Transverse colon (tissue), 4 donors: ENCODE results near the gene LAMC1. TPM values are rescaled to one million over a fixed set of nuclear protein-coding genes. Genes with fewer than 3 reads are reported as not detected.

Source experiments
- DNase-seq: peaks from one replicate; pipeline ENCODE4 v3.0.0-alpha.2; 2019
- H3K27ac ChIP-seq, 4 donors: fragments of 200-600 bp; sonication (generic); 2 replicates each; pipeline ENCODE4 v1.5.1; 2016 to 2018; ENCODE audit warnings: inconsistent platforms in 4 of 4
- H3K27me3 ChIP-seq: fragments of 200-600 bp; sonication (generic); 2 replicates; pipeline ENCODE4 v1.5.1; 2017; ENCODE audit warnings: inconsistent platforms
- H3K36me3 ChIP-seq, 4 donors: fragments of 200-600 bp; sonication (generic); 2 replicates each; pipeline ENCODE4 v1.5.1; 2017 to 2019; ENCODE audit warnings: inconsistent platforms in 4 of 4
- H3K4me1 ChIP-seq, 4 donors: fragments of 200-600 bp; sonication (generic); 2 replicates each; pipeline ENCODE4 v1.5.1; 2017 to 2020; ENCODE audit warnings: inconsistent platforms in 4 of 4
- H3K4me3 ChIP-seq, 4 donors: fragments of 200-600 bp; sonication (generic); 1 replicate in 1 of 4; 2 replicates in 3 of 4; pipeline versions ENCODE4 v1.5.1 to v1.6.1; 2017 to 2019; ENCODE audit warnings: inconsistent platforms in 4 of 4
- H3K9me3 ChIP-seq, 2 donors: fragments of 200-600 bp; sonication (generic); 2 replicates each; pipeline ENCODE4 v1.5.1; 2017 to 2019; ENCODE audit warnings: inconsistent platforms in 2 of 2
- EP300 ChIP-seq: sonication (generic); formaldehyde crosslinking; IDR thresholded peaks from one replicate; pipeline ENCODE4 v1.6.1; 2017; ENCODE audit warnings: antibody characterized with exemption, low read depth
- POLR2A ChIP-seq: fragments of 450-650 bp; IDR thresholded peaks from one replicate; pipeline ENCODE4 v1.6.1; 2016; ENCODE audit warnings: antibody characterized with exemption, mild to moderate bottlenecking, moderate library complexity
- POLR2AphosphoS5 ChIP-seq, 3 donors: sonication (generic); formaldehyde crosslinking; IDR thresholded peaks; one replicate each; pipeline ENCODE4 v1.6.1; 2016; ENCODE audit warnings: antibody characterized with exemption in 3 of 3
- WGBS, 2 donors: methylation state at CpG; one replicate each; pipeline ENCODE4 v1.1.5; 2018; ENCODE audit warnings: low coverage in 1 of 2; 5-methylcytosine and 5-hydroxymethylcytosine counted together
- in situ Hi-C, 4 donors: fragments of 200-750 bp; cut with MboI; loops; one replicate each; pipeline versions ENCODE4 v1.15.0 to v1.15.1; 2017; ENCODE audit warnings: low sequenced_read_pairs in 3 of 4, low pct_ligation_motif_present in 1 of 4, low pct_unique_long_range_greater_than_20kb in 1 of 4
- intact Hi-C: fragments of 100-400 bp; cut with DNase I; formaldehyde crosslinking; loops from one replicate; pipeline ENCODE4 v1.15.1; 2023; ENCODE audit warnings: low total_unique reads
- total RNA-seq, 4 donors: library from RNA; depleted of rRNA; stranded (reverse); fragments of >200 nt; gene quantifications; one replicate each; pipeline ENCODE4 v1.1.0, GENCODE V29; 2016
- TF ChIP-seq, protein P1 (sequence below), 5 experiments: fragments of 200-600 bp in 3 of 5; fragments of 450-650 bp in 2 of 5; sonication (generic) in 3 of 5; IDR thresholded peaks; 1 replicate in 2 of 5; 2 replicates in 3 of 5; pipeline ENCODE4 v1.5.1; 2016 to 2017; ENCODE audit warnings: antibody characterized with exemption in 5 of 5, inconsistent platforms in 3 of 5, mild to moderate bottlenecking in 2 of 5, moderate library complexity in 1 of 5

Gene LAMC1
- total RNA-seq, 4 donors from 2014 or later: 77.7 to 633 (median 138) TPM

GRCh38 chr1:183179033-183179432 lies 155.8 kb downstream of the LAMC1 start:
- intact Hi-C loops (no loop called here), in situ Hi-C loops (no loop called here)
- Histone ChIP-seq H3K9me3 (no peaks in the 10 kb centered on the region), H3K36me3 (no peaks in the 10 kb centered on the region), H3K27ac (no peak overlapping the region), H3K27me3 (no peaks in the 10 kb centered on the region), H3K4me1 (peaks cover 3 to 14% (median 6%) of the 10 kb centered on the region in 4 donors), H3K4me3 (no peak overlapping the region)
- no peak for TF ChIP-seq POLR2A
- TF ChIP-seq, protein P1, sequence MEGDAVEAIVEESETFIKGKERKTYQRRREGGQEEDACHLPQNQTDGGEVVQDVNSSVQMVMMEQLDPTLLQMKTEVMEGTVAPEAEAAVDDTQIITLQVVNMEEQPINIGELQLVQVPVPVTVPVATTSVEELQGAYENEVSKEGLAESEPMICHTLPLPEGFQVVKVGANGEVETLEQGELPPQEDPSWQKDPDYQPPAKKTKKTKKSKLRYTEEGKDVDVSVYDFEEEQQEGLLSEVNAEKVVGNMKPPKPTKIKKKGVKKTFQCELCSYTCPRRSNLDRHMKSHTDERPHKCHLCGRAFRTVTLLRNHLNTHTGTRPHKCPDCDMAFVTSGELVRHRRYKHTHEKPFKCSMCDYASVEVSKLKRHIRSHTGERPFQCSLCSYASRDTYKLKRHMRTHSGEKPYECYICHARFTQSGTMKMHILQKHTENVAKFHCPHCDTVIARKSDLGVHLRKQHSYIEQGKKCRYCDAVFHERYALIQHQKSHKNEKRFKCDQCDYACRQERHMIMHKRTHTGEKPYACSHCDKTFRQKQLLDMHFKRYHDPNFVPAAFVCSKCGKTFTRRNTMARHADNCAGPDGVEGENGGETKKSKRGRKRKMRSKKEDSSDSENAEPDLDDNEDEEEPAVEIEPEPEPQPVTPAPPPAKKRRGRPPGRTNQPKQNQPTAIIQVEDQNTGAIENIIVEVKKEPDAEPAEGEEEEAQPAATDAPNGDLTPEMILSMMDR (IDR thresholded peaks at IDR 0.05): no peak
- TF ChIP-seq POLR2AphosphoS5 (IDR thresholded peaks at IDR 0.05): no peak
- DNase-seq: no peak
- 89 to 92% methylated on average over 2 of the region's 2 CpGs for WGBS, 2 donors

DNA sequence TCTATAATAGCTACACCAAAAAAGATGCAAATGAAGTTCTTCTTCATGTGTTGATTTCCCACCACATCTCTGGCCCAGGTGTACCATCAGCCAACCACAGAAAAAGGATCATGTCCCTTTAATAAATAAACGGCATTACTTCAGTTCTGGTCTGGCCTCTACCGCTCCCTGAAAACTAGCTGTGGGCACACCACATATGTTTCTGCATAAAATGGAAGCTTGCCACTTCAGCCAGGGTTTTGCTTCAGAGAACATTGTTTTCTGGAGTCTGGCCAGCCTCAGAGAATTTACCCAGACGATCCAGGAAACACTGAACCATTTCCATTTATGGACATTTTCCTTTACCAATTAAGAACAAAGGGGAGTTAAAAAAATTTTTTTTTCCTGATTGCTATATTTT lies 157.0 kb downstream of the LAMC1 start:
- Histone ChIP-seq H3K27ac (peak overlapping the region; percentile 39 to 69 (median 58)), H3K27me3 (no peaks in the 10 kb centered on the region), H3K4me1 (peaks cover 3 to 14% (median 6%) of the 10 kb centered on the region in 4 donors), H3K4me3 (no peak overlapping the region), H3K9me3 (no peaks in the 10 kb centered on the region), H3K36me3 (no peaks in the 10 kb centered on the region)
- 19 to 20% methylated on average over 3 of the region's 3 CpGs for WGBS, 2 donors
- TF ChIP-seq POLR2A (no peak), POLR2AphosphoS5 (IDR thresholded peaks at IDR 0.05) (no peak), EP300 (no peak)
- TF ChIP-seq, protein P1 (IDR thresholded peaks at IDR 0.05): no peak
- DNase-seq: peak; percentile 40
- intact Hi-C loops (no loop called here), in situ Hi-C loops (no loop called here)

DNA sequence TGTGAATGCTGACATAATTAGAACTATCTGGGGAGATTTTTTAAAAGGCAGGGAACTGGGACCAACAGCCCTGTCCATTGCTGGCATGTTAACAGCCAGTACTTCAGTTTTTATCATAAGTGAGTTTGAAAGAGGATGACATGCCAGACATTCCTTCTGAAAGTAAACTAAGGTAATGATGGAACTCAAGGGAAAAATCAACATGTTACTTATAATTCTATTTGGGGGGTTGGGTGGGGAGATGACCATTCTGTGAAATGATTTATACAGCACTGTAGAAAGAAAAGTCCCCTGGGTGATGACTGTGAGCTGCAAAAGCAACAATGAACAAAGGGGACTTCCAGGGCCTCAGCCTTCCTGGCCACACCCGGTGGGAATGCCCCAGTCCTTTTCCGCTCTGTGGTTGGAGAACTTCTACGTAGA lies 157.4 kb downstream of the LAMC1 start:
- H3K27me3 ChIP-seq: no peaks in the 10 kb centered on the region
- H3K4me3 ChIP-seq: no peak overlapping the region
- WGBS, 2 donors: 24 to 47% methylated on average over 3 of the region's 3 CpGs
- intact Hi-C loops: no loop called here
- H3K9me3 ChIP-seq: no peaks in the 10 kb centered on the region
- H3K4me1 ChIP-seq: peaks cover 3 to 16% (median 7%) of the 10 kb centered on the region in 4 donors
- peak overlapping the region; percentile 39 to 69 (median 58) for H3K27ac ChIP-seq
- in situ Hi-C loops: no loop called here
- TF ChIP-seq POLR2A (no peak), EP300 (no peak), POLR2AphosphoS5 (IDR thresholded peaks at IDR 0.05) (no peak)
- TF ChIP-seq, protein P1 (IDR thresholded peaks at IDR 0.05): no peak
- no peaks in the 10 kb centered on the region for H3K36me3 ChIP-seq
- DNase-seq: peak; percentile 18

DNA sequence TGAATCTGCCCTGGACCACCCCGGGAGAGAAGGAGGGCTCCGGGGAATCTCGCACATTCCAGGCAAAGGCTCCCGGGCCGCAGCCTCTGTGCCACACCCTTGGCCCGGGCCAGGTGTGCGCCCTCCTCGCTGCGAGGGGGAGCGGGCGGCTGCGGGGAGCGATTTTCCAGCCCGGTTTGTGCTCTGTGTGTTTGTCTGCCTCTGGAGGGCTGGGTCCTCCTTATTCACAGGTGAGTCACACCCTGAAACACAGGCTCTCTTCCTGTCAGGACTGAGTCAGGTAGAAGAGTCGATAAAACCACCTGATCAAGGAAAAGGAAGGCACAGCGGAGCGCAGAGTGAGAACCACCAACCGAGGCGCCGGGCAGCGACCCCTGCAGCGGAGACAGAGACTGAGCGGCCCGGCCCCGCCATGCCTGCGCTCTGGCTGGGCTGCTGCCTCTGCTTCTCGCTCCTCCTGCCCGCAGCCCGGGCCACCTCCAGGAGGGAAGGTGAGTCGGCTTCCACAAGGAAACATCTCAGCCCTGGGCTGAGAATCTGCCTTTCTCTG lies 162.8 kb downstream of the LAMC1 start, which contains the start of gene LAMC2:
Gene LAMC2 (plus strand): TSS at position 324 of the 550 bp plus-strand sequence. CDS start 89 bp downstream, at position 413.
- peak; percentile 77 for DNase-seq
- H3K27me3 ChIP-seq: peaks cover 5% of the 10 kb centered on the region
- H3K9me3 ChIP-seq: no peaks in the 10 kb centered on the region
- H3K27ac ChIP-seq: peak within 1 kb of the TSS; percentile 71 to 85 (median 80)
- TF ChIP-seq POLR2AphosphoS5 (IDR thresholded peaks at IDR 0.05): peak; percentile 23 to 83 (median 80)
- TF ChIP-seq, protein P1 (IDR thresholded peaks at IDR 0.05): peak; percentile 23 to 58 (median 33)
- TF ChIP-seq EP300: no peak
- TF ChIP-seq POLR2A: peak; percentile 82
- peaks cover 0 to 7% (median 4%) of the 10 kb centered on the region in 4 donors for H3K4me1 ChIP-seq
- H3K36me3 ChIP-seq: no peaks in the 10 kb centered on the region
- in situ Hi-C loops (no loop called here), intact Hi-C loops (no loop called here)
- WGBS, 2 donors: 16% methylated on average over 24 of the region's 30 CpGs; no CpG with 5 or more reads in 1 of the 2 donors
- peak within 1 kb of the TSS in 3 of 4 donors; percentile 30 to 53 (median 38) for H3K4me3 ChIP-seq
